DMS79 treated with DMSO at 0.1 percent for 48 hours (cell line): Measurements from ENCODE around the gene LMF1.
"Not testable (repeated sequence)": the region's sequence is repeated elsewhere in the genome, so short reads cannot be mapped to it uniquely, and the experiment has no call there.

ENCODE experiments used
- DNase-seq: peaks from one replicate; lab custom pipeline; 2025; lab: John Stamatoyannopoulos, UW

The LMF1 gene

DNA sequence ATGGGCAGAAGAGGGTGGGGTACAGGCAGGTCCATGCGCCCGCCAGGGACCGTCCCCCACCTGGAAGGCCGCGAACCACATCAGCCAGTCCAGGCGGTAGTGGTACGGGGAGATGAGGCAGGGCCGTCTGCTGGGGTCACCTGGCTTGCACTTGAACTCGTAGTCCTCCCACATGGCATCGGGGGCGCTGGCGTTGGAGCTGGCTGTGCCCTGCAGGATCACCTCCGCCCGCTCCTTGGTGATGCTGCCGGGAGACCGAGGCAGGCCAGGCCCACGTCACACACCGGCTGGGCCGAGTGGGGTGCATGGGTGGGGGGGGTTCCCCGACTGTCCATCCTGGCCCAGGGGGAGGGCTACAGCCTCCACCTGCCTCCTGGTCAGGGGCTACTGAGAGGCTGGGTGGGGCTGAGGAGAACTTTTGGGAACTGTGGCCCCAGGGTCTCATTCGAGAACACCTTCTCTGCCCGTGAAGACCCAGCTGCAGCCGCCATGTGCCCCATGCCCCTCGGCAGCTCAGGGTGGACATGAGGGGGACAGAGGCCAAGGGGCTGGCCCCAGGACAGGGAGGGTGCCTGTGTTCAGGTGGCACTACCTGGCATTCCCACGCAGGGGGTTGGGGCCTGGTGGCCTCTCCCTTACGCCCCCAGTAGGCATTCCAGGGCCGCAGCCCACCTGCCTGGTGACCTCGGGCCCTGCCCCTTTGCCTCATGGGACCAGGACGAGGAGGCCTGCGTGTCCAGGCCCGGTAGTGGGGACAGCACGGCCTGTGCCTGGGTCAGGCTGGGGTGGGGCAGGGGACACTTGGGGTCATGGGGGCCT lies 100.8 kb downstream of the LMF1 start:
- no peak for DNase-seq

DNA sequence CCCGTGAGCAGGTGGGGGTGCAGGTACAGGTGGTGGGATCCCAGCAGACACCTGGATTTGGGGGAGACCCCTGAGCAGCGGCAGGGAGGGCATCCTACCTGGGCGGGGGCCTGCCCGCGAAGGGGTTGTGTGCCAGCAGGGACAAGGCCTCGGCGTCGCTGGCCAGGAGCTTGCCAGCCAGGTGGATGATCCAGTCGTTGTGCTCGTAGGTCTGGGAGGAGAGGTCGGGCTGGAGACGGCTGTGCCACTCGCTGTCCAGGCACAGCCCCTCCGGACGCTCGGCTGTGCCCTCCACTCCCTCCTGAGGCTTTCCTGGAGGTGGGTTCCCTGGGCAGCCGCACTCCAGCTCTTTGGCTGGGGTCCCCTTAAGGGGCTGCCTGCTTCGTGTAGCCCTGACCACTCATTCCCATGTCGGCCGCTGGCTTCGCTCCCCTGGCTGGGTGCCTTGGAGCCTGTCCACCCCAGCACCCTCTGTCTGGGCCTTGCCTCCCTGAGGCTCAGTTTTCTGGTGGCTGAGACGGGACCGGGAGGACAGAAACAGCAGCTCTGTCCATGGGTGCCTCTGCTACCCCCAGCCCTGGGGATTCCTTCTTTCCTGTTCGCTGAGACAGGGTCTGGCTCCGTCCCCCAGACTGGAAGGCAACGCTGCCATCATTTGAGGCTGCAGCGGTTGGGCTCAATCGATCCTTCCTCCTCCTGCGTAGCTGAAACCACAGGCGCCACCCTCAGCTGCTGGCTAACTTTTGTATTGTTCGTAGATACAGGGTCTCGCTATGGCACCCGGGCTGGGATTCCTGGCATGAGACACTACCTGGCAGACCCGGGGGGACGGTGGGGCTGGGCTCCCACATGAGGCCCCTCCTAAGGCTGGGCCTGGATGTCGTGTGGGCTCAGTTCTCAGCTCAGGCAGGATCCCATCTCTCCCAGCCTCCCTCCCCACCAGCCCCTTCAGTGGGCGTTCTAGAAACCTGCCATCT lies 101.7 kb downstream of the LMF1 start:
- no peak for DNase-seq

- no peak for DNase-seq
Observed at GRCh38 chr16:868386-868755, 102.4 kb downstream of the LMF1 start.

DNA sequence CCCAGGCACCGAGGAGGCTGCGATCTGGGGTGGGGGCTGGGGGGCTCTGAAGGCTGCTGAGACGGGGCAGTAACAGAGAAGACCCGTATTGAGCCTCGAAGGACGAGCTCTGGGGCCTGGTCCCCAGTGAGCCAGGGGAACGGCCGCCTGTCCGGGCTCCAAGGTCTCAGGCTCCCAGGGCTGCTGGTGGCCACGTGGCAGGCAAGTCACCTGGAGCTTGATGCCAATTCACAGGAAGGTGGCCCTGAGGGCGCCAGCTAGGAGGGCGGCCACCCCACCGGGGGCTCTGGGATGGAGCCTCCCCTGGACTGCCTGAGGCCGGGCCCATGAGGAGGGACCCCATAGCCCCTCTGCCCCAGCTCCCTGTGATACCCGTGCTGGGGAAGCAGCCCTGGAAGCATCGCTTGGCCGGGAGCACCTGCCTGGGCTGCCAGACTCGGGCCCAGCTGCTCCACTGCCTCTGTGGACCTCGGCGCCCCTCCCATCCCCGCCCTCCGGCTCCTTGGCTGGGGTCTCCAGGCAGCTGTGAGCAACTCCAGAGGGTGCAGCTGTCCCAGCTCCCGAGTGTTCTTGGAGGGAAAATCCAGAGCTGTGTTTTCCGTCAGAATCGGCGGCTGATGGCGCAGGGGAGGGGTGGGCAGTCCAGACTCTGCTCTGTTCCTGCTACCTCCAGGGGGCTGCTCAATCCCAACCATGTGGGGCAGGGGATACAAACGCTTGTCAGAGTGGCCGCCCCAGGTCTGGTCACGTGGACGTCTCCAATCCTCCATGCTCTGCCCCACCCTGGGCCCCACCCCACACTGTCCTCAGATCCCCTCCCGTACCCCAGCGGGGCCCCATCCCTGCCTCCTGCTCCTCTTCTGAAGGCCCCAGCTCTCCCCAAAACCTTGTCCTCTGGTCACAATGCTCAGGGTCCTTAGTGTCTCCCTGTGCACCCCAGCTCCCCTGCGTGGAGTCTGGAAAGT lies 103.1 kb downstream of the LMF1 start:
- DNase-seq = no peak

- no peak for DNase-seq
Observed at GRCh38 chr16:866252-866896, 104.4 kb downstream of the LMF1 start.

GRCh38 chr16:865026-865425 lies 105.8 kb downstream of the LMF1 start:
- no peak for DNase-seq

DNA sequence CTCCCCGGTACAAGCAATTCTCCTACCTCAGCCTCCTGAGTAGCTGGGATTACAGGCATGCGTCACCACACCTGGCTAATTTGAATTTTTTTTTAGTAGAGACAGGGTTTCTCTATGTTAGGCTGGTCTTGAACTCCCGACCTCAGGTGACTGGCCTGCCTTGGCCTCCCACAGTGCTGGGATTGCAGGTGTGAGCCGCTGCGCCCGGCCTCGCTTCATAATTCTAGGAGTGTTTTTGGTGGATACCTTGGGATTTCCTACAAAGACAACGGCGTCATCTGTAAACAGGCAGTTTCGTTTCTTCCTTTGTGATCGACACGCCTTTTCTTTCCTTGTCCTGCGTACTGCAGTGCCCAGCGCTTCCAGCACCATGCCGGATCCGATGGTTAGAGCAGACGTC lies 109.3 kb downstream of the LMF1 start:
- no peak for DNase-seq

- DNase-seq = no peak
Observed at GRCh38 chr16:860891-861290, 109.9 kb downstream of the LMF1 start.

- DNase-seq = not testable (repeated sequence)
Observed at GRCh38 chr16:858971-859370, 111.8 kb downstream of the LMF1 start.

- not testable (repeated sequence) for DNase-seq
Observed at GRCh38 chr16:858441-858840, 112.3 kb downstream of the LMF1 start.

- DNase-seq = no peak
Observed at GRCh38 chr16:856811-857210, 114.0 kb downstream of the LMF1 start.

- DNase-seq = no peak
Observed at GRCh38 chr16:856101-856500, 114.7 kb downstream of the LMF1 start.

GRCh38 chr16:855471-855870 lies 115.3 kb downstream of the LMF1 start:
- DNase-seq = no peak

DNA sequence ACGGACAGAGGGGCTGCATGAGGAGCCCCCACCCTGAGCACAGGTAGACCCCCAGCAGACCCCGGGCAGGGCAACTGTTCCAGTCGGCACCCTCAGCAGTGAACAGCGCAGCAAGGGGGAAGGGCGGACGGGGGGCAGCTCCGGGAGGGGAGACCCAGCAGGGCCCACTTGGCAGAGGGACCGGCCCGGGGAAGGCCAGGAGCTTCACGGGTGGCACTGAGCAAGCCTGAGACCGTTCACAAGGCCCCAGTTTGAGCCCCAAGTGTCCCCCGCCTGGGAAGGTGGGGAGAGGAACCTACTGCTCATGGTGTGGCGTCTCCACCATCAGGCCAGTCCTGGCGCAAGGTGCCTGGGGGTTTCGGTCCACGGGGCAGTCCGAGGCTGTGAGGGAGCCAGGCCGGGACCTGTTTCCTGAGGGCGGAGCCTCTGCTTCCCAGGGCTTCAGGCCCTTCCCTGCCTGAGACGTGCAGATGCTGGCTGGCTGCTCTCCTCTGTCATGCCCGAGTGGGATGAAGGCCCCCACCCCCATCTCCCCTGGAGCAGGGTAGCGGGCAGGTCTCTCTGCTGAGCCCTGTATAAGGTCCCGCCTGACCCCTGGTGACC lies 115.9 kb downstream of the LMF1 start:
- DNase-seq = no peak

- DNase-seq = no peak
Observed at GRCh38 chr16:853981-854807, 116.6 kb downstream of the LMF1 start.

GRCh38 chr16:853306-853705 lies 117.5 kb downstream of the LMF1 start:
- no peak for DNase-seq

DNA sequence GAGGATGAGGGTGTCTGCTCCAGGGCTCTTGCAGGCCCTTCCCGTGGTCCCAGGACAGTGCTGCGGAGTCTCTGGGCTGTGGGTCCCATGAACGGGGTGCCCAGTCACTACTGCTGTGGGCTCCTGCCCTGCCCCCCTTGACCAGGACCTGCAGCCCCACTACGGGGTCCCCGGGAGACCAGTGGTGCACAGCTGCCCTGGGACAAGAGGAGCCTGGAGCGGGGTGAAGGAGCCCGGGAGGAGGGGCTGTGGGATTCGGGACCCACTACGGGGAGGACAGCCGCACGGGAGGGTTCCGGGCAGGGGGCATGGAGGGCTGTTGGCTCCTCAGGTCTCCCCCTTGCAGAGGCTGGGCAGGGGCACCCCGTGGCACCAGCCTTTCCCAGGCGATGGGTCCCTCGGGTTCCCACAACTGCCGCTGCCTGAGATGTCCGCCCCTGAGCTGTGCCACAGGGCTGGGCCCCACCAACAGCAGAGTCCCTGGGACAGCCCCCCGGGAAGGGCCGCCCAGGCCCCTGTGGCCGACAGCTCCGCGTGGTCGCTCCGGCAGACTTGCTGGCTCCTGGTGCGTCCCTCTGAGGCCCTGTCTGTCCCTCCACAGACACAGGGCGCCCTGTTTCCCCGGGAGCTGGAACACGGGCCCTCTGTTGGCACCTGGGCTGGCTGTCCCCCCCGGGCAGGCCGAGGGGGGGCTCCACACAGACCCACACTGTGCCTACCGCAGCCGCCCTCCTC lies 118.2 kb downstream of the LMF1 start:
- DNase-seq = no peak

- DNase-seq = no peak
Observed at GRCh38 chr16:851871-852270, 118.9 kb downstream of the LMF1 start.

GRCh38 chr16:851209-851810 lies 119.5 kb downstream of the LMF1 start:
- no peak for DNase-seq
